LNCaP clone FGC (cell line): ENCODE measurements around the gene ACTN1.

ENCODE experiments used
- DNase-seq: peaks from one replicate; pipeline ENCODE4 v3.0.0-alpha.2; 2011; ENCODE audit warnings: low read depth
- H3K4me3 ChIP-seq: 2 replicates; pipeline ENCODE4 v1.5.1; 2011; ENCODE audit warnings: mild to moderate bottlenecking, low read depth, low read length, control low read depth
- TF ChIP-seq, protein P1 (sequence below): IDR thresholded peaks from 2 replicates; pipeline ENCODE4 v1.5.1; 2012; ENCODE audit warnings: mild to moderate bottlenecking; ENCODE audit not compliant: control insufficient read depth, insufficient read depth; ENCODE audit errors: extremely low read depth

ACTN1 gene

DNA sequence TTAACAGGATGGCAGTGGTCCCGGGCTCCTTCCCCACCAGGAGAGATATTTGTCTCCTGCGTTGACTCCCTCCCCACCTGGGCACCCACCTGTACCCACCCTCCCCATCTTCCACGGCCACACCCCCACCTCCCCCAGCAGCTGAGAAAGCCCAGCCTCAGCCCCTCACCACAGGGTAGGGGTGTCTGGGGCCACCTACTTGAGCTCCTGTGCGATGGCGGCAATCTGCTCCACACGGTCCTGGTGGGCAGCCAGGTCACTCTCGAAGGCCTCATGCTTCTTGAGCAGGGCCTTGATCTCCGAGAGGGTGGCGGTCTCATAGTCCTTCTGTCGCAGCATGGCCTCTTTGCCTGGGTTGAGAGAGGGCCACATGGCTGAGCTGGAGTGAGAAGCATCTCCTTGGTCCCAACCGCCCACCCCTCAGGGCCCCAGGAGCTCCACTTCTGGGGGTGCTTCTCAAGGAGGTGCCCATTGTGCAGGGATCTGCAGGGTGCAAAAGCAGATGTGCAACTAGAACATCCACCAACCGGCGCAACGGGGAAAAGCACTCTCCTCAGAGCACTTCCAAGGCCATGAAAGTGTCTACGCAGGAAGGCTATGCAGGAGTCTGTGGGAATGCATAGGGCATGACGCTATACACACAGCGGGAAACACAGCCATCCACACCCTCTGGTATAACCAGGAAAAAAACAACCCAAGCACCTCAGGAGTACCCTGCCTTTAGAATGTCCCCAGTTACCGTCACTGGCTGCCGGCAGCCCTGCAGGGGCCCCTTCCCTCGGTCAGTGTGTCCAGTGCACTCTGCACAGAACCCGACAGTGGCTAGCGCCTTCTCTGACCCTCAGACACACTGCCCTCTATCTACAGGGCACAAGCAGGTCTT, 93.6 kb downstream of the ACTN1 start:
- TF ChIP-seq, protein P1, sequence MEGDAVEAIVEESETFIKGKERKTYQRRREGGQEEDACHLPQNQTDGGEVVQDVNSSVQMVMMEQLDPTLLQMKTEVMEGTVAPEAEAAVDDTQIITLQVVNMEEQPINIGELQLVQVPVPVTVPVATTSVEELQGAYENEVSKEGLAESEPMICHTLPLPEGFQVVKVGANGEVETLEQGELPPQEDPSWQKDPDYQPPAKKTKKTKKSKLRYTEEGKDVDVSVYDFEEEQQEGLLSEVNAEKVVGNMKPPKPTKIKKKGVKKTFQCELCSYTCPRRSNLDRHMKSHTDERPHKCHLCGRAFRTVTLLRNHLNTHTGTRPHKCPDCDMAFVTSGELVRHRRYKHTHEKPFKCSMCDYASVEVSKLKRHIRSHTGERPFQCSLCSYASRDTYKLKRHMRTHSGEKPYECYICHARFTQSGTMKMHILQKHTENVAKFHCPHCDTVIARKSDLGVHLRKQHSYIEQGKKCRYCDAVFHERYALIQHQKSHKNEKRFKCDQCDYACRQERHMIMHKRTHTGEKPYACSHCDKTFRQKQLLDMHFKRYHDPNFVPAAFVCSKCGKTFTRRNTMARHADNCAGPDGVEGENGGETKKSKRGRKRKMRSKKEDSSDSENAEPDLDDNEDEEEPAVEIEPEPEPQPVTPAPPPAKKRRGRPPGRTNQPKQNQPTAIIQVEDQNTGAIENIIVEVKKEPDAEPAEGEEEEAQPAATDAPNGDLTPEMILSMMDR, result no peak
- DNase-seq, result no peak
- H3K4me3 ChIP-seq, result no peak overlapping the region

DNA sequence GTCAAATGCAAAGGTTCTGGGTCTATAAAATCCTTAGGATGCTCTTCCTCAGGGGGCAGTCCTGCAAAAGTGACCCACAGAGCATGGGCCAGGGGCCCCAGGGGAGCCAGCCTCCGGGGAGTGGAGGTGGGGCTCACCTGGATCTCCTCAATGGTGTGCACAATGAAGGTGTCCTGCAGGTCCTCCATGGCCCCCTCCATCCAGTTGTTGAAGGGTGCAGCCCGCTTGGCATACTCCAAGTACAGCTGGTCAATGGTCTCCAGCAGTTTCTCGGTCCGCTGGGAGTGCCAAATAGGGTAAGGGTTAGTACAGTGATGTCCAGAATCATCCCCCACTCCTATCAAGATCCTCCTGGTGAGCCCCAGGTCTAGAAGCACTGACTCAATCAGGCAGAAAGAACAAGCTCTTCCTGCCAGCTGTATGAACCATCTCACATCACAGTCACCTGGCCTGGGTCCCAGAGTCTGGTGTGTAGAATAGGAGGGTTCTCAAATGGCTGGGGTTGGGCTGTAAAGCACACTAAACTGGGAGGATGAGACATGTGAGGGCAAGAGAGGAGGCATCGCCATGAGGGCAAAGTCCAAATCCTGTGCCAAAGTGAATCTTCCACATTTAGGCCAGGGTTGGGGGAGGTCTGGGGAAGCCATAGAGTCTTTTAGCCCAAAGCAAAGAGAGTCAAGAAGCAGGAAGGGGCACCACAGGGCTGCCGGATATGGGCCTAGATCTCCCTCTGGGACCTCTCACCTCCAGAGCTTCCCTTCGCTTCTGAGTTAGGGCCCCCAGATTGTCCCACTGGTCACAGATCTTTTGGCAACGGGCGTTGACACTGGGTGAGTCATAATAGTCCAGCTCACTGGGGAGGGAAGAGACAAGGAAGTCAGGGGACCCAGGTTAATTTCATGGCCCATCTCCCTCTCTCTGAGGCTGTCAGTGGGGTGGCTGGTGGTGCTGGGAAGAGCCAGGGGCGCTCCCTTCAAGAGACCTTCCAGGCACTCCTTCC, 94.8 kb downstream of the ACTN1 start:
- no peak for DNase-seq
- TF ChIP-seq, protein P1, result no peak
- no peak overlapping the region for H3K4me3 ChIP-seq

DNA sequence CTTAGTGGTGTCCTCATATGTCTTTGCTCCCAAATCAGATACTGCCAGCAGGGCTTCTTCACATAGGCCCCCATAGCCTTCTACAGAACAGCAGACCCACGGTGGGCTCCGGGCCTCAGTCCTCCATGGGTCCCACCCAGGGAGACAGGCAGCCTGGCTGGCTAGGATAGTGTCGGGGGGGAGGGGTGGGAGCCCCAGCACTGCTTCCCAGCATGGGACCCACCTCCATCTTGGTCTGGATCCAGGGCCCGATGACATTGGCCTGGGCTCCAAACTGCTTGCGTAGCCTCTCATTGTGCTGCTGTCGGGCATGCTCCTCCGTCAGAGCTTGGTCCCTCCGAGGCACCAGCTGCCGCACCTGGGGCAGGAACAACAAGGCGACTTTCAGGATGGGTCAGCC, 96.9 kb downstream of the ACTN1 start:
- no peak overlapping the region for H3K4me3 ChIP-seq
- TF ChIP-seq, protein P1, result no peak
- DNase-seq, result no peak

DNA sequence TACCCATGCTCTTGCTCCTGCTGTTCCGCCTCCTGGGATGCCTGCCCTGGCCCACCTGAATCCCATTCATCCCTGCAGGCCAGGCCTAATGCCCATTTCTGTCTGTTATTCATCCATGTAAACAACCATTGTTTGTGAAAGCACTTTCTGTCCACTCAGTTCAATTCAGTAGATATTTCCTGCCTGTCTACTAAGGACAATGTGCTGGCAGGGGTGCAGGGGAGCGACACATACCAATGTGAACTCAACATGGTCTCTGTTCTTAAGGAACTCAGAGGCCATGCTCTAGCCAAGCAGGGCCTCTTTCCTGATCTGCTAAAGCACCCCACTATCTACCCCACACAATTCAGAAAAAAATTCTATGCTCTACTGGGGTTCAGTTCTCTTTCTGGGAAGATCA, 97.7 kb downstream of the ACTN1 start:
- no peak for DNase-seq
- TF ChIP-seq, protein P1, result no peak
- H3K4me3 ChIP-seq, result no peak overlapping the region

DNA sequence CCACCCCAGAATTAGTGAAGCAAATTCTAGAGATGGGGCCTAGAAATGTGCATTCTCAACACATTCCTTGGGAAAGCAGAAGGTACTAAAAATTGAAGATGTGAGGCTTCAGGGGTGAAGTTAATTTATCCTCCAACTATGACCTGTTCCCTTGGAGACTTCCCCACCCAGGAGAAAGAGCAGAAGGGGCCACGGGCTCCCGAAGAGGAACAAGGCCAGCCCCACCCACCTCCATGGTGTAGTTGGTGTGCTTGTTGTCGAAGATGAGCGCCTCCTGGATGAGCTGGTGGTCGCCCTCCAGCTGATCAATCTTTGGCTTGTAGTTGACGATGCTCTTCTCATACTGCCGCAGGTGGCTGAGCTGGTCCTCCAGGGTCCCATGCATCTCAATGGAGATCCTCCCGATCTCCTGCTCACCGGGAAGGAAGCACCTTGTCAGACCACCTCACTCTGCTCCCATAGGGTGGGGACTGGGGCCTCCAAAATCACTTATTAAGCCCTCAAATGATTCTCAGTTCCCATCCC, 98.5 kb downstream of the ACTN1 start:
- no peak overlapping the region for H3K4me3 ChIP-seq
- TF ChIP-seq, protein P1, result no peak
- no peak for DNase-seq

DNA sequence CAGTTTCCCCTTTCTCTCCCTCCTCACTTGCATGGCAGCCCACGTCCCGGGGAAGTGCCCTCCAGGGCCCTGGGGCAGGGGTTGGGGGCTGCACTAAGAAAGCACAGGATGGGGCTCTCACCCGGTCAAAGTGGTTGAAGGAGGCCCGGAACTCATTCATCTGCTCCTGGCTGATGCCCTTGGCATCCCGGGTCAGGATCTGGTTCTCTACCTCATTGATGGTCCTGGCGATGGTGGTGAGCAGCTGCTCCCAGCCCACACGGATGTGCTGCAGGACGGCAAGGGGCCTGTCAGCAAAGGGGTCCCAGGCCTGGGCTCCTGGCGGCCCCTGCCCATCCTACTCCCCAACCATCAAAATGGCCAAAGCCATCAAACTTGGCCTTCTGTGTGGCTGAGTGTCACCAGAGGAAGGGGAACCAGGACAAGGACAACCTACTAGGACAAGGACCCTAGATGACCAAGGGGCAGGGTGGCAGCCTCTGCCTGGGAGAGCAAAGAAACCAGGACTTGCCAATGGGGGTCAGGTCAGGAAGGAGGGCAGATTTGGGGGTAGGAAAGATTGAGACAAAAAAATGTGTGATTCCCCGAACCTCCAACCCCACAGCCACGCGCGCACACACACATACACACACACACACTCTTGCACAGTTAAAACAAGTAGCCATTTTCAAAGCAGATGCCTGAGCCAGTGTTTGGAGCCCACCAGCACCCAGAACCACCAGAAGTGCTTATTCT, 99.1 kb downstream of the ACTN1 start:
- TF ChIP-seq, protein P1, result no peak

More for the DNA sequence above, 99.1 kb downstream of the ACTN1 start:
- DNase-seq, result no peak
- H3K4me3 ChIP-seq, result no peak overlapping the region
